Activated CD4-positive, alpha-beta T cell treated with anti-CD3 and anti-CD28 coated beads for 24 hours (primary cell): ENCODE results near the gene RASA4.
"Not testable (repeated sequence)": the region's sequence is repeated elsewhere in the genome, so short reads cannot be mapped to it uniquely, and the experiment has no call there.

Source experiments
- DNase-seq, 2 donors: peaks; one replicate each; pipeline ENCODE4 v3.0.0-alpha.2; 2020; ENCODE audit warnings: low read depth in 2 of 2

The RASA4 gene

GRCh38 chr7:102543596-102543995, 73.0 kb downstream of the RASA4 start, which contains the start of gene UPK3BL2:
TSS of gene UPK3BL2 (minus strand) at chr7:102543696. CDS start at chr7:102543636, 60 bp downstream.
- not testable (repeated sequence) for DNase-seq

DNA sequence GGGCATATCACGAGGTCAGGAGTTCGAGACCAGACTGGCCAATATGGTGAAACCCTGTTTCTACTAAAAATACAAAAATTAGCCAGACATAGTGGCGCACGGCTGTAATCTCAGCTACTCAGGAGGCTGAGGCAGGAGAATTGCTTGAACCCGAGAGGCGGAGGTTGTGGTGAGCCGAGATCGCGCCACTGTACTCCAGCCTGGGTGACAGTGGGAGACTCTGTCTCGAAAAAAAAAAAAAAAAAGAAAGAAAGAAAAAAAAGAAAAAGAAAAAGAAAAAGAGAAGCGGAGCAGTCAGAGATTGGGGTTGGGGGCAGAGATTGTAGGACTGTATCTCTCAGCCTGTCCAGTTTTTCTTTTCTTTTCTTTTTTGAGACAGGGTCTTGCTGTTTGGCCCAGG, 73.8 kb downstream of the RASA4 start:
- DNase-seq = not testable (repeated sequence)

- DNase-seq = not testable (repeated sequence)
Observed at GRCh38 chr7:102542083-102542482, 74.5 kb downstream of the RASA4 start.

GRCh38 chr7:102540604-102541003, 76.0 kb downstream of the RASA4 start:
- not testable (repeated sequence) for DNase-seq

GRCh38 chr7:102535062-102535615, 81.4 kb downstream of the RASA4 start:
- not testable (repeated sequence) for DNase-seq

DNA sequence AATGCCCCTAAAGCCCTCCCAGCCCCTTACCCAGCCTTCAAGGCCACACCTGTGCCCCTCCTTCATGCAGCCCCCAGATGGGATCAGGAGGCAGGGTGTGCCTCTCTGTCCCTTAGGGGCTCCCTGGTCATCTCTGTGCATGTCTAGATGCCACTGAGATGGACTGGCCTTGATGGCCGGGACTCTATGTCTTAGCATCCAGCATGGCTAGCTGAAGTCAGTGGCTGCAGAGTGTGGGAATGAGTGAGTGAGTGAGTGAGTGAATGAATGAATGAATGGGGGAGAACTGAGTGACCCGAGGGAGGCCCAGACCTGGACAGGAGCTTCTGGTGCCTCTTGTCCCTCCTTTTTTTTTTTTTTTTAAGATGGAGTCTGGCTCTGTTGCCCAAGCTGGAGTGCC, 84.4 kb downstream of the RASA4 start:
- not testable (repeated sequence) for DNase-seq

DNA sequence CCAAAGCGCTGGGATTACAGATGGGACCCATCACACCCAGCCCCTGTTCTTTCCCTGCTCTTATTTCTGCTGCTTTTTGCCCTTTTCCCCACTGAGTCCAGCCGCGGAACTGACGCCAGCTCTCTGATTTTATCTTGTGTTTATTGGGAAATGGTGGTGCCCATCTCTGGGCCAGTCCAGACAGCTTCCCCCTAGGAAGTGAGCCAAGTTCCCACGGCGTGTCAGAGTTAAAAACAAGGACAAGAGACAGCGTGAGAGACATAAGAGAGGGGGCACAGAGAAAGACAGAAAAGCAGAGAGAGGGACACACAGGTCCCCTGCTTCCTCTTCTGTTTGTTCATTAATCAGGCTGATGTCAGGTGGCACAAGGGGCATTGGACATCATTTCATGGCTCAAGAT, 85.0 kb downstream of the RASA4 start:
- DNase-seq = not testable (repeated sequence)

DNA sequence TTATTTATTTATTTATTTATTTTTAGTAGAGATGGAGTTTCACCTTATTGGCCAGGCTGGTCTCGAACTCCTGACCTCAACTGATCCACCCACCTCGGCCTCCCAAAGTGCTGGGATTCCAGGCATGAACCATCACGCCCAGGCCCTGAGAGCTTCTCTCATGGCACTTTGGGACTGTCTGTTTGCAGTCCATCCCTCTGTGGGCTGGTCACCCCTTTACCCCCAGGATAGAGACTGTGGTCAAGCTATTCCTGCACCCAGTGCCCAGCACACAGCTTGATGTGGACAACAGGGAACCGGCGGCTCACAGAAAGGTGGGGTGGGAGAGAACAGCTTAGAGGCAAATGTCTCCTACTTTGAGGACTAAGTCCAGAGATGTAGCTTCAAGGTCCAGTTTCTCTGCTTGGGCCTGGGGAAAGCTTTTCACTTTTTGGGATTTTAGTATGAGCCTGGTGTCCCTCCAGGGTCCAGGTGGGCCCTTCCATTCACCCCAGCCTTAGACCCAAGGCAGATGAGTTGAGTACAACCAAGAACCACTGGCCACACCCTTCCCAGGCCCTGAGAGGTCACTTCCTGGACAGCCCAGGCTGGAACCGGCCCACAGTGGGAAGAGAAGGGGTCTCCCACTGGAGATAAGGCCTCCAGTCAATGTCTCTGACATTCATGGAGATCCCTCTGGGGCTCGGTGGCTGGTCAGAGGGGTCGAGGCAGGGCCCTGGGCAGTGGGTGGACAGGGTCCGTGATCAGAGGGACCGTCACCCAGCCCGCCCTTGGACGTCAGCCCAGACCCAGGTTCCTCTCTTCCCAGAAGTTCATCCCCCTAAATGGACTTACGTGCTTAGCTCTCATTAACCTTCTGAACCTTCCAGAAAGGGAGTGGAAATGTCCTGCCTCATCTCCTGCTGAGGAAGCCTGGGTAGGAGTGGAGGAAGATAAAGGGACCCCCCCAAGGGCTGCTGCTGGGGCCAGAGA, 88.4 kb downstream of the RASA4 start:
- not testable (repeated sequence) for DNase-seq

GRCh38 chr7:102527182-102527581, 89.4 kb downstream of the RASA4 start:
- DNase-seq = not testable (repeated sequence)

DNA sequence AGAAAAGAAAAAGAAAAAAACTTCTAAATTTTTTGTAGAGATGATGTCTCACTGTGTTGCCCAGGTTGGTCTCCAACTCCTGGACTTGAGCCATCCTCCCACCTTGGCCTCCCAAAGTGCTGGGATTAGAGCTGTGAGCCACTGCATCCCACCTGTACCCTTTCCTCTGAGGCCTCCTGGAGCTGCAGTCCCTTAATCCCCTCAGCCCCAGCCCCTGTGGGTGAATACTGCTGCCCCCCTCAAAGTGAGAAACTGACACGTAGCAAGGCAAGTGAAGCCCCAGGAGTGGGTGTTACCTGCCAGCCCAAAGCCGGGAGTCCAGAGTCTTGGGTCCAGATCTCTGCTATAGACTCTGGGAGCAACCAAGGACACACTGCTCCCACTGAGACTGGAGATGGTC, 91.8 kb downstream of the RASA4 start:
- not testable (repeated sequence) for DNase-seq
